GM12865 (cell line): ENCODE results near the gene NIT1.
"Not testable (repeated sequence)": the region's sequence is repeated elsewhere in the genome, so short reads cannot be mapped to it uniquely, and the experiment has no call there.

ENCODE experiments used
- DNase-seq: peaks from one replicate; pipeline ENCODE4 v3.0.0; 2010; ENCODE audit warnings: low read depth
- H3K4me3 ChIP-seq: 2 replicates; pipeline ENCODE4 v1.5.1; 2011; ENCODE audit warnings: mild to moderate bottlenecking, low read depth, low read length, control low read depth
- CTCF ChIP-seq: IDR thresholded peaks from 2 replicates; pipeline ENCODE4 v1.5.1; 2011; ENCODE audit warnings: low read length, control low read depth, low read depth, inconsistent platforms; ENCODE audit not compliant: insufficient read depth; ENCODE audit errors: missing control alignments

Gene NIT1

GRCh38 chr1:161113915-161114314, 4.0 kb upstream of the NIT1 start:
- no peak overlapping the region for H3K4me3 ChIP-seq
- DNase-seq: no peak
- TF ChIP-seq CTCF: no peak

- DNase-seq: no peak
- H3K4me3 ChIP-seq: no peak overlapping the region
- no peak for TF ChIP-seq CTCF
These were observed 3.3 kb upstream of the NIT1 start for GRCh38 chr1:161114556-161114955.

- no peak for TF ChIP-seq CTCF
- no peak overlapping the region for H3K4me3 ChIP-seq
- no peak for DNase-seq
These were observed 2.7 kb upstream of the NIT1 start for GRCh38 chr1:161115132-161115711.

GRCh38 chr1:161115961-161116360, 1.9 kb upstream of the NIT1 start:
- H3K4me3 ChIP-seq, DNase-seq: not testable (repeated sequence)

GRCh38 chr1:161119092-161119903, 1.4 kb downstream of the NIT1 start:
- peak; percentile 78 for DNase-seq
- TF ChIP-seq CTCF: peak; percentile 41
- peak overlapping the region; percentile 74 for H3K4me3 ChIP-seq

GRCh38 chr1:161121042-161121650, 3.2 kb downstream of the NIT1 start:
- no peak overlapping the region for H3K4me3 ChIP-seq
- no peak for DNase-seq

GRCh38 chr1:161121834-161122233, 3.9 kb downstream of the NIT1 start:
- no peak for TF ChIP-seq CTCF
- no peak overlapping the region for H3K4me3 ChIP-seq
- peak; percentile 17 for DNase-seq

More at GRCh38 chr1:161121042-161121650, 3.2 kb downstream of the NIT1 start:
- no peak for TF ChIP-seq CTCF
